Measurements from ENCODE around the gene NFKBIB.

DNA sequence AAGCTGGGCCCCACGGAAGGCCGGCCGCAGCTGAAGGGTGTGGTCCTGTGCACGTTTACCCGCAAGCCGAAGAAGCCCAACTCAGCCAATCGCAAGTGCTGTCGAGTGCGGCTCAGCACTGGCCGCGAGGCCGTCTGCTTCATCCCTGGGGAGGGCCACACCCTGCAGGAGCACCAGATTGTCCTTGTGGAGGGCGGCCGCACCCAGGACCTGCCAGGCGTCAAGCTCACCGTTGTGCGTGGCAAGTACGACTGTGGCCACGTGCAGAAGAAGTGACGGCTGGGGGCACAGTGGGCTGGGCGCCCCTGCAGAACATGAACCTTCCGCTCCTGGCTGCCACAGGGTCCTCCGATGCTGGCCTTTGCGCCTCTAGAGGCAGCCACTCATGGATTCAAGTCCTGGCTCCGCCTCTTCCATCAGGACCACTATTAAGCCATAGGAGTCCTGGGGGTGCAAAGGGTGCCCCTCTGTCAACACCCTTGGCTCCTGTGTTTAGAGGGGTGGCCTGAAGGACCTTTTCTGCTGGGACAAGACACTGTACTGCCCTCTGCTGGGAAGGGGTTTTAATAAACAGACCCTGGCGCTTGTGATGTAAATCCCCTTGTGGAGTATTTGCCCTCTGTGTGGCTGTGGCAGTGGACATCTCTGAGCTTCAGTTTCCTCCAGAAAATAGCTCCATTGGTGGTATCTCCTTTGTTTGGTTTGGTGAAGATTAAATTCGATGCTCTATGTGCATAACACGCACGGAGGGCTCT lies 32.8 kb downstream of the NFKBIB start:
- no peak for TF ChIP-seq EZH2phosphoT487 (IDR thresholded peaks at IDR 0.05; ENCODE audit: borderline replicate concordance, low read length)
- peak; percentile 62 for TF ChIP-seq CTCF (IDR thresholded peaks at IDR 0.05; ENCODE audit: low read depth, low read length, poor library complexity, severe bottlenecking)

Data from DOHH2 (cell line).